ENCODE data around the gene LYSMD1. TPM values are rescaled to one million over a fixed set of nuclear protein-coding genes. Genes with fewer than 3 reads are reported as not detected.

The LYSMD1 gene
- total RNA-seq, 4 donors from 2014 or later, result 4.6 to 8.8 (median 5.9) TPM

- WGBS, 2 donors, result 25 to 34% methylated on average over 11 to 13 of the region's 39 CpGs
- H3K4me1 ChIP-seq, result peaks cover 0 to 27% (median 16%) of the 10 kb centered on the region in 3 donors
- H3K27me3 ChIP-seq, result no peaks in the 10 kb centered on the region
- H3K27ac ChIP-seq, result peak overlapping the region in 3 of 4 donors; percentile 43 to 74 (median 71)
- peak overlapping the region; percentile 30 to 61 (median 49) for H3K4me3 ChIP-seq
- TF ChIP-seq, protein P1, sequence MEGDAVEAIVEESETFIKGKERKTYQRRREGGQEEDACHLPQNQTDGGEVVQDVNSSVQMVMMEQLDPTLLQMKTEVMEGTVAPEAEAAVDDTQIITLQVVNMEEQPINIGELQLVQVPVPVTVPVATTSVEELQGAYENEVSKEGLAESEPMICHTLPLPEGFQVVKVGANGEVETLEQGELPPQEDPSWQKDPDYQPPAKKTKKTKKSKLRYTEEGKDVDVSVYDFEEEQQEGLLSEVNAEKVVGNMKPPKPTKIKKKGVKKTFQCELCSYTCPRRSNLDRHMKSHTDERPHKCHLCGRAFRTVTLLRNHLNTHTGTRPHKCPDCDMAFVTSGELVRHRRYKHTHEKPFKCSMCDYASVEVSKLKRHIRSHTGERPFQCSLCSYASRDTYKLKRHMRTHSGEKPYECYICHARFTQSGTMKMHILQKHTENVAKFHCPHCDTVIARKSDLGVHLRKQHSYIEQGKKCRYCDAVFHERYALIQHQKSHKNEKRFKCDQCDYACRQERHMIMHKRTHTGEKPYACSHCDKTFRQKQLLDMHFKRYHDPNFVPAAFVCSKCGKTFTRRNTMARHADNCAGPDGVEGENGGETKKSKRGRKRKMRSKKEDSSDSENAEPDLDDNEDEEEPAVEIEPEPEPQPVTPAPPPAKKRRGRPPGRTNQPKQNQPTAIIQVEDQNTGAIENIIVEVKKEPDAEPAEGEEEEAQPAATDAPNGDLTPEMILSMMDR (IDR thresholded peaks at IDR 0.05), result no peak
- no peak for TF ChIP-seq POLR2A (IDR thresholded peaks at IDR 0.05)
- H3K9me3 ChIP-seq, result no peaks in the 10 kb centered on the region
- intact Hi-C loops (cut with DNase I), result loop anchor here (10.0 kb wide), 1 partner anchor 107 kb away; no protein-coding TSS in a partner anchor
- peaks cover 0 to 15% (median 0%) of the 10 kb centered on the region in 3 donors for H3K36me3 ChIP-seq
- DNase-seq, result no peak
Measured at GRCh38 chr1:151131701-151132334, 33.9 kb downstream of the LYSMD1 start.

DNA sequence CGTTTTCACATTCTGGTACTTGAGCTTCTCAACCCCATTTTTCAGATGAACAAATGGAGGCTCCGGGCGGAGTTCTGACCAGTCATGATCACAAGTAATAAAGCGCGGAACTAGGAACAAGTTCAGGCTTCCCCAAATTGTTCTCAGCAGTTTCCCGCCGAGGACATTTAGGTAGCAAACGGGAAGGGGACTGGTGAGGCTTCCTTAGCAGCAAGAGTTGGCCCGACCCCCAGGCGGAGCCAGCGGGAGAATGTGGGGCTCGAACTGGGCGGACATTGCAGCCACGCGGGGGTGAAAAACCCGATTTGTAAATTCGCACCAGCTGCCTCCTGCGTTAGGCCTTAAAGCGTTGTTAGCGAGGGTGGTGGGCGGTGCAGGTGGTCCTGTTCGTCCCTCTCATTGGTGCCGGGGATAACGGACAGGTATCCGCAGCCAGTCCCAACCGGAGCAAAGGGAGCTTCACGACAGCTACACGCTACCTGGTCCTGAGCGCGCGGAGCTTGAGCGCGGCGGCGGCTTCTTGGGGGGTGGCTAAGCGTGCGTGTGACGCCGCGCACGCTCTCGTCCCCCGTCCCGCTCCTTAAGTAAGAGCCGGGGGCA is 34.6 kb downstream of the LYSMD1 start:
- Histone ChIP-seq H3K9me3 (no peaks in the 10 kb centered on the region), H3K4me3 (peak overlapping the region; percentile 30 to 61 (median 49)), H3K4me1 (peaks cover 0 to 27% (median 16%) of the 10 kb centered on the region in 3 donors), H3K27me3 (no peaks in the 10 kb centered on the region), H3K36me3 (peaks cover 0 to 8% (median 0%) of the 10 kb centered on the region in 3 donors), H3K27ac (peak overlapping the region; percentile 43 to 74 (median 64))
- WGBS, 2 donors, result 10 to 22% methylated on average over 25 to 35 of the region's 45 CpGs
- peak; percentile 39 for DNase-seq
- TF ChIP-seq POLR2A (IDR thresholded peaks at IDR 0.05), result peak in 2 of 4 donors; percentile 11 to 18
- TF ChIP-seq, protein P1 (IDR thresholded peaks at IDR 0.05), result no peak
- intact Hi-C loops (cut with DNase I), result loop anchor here (10.0 kb wide), 1 partner anchor 106 kb away; no protein-coding TSS in a partner anchor

GRCh38 chr1:151128800-151129199 is 36.9 kb downstream of the LYSMD1 start:
- no peak for DNase-seq
- Histone ChIP-seq H3K9me3 (no peaks in the 10 kb centered on the region), H3K4me3 (no peak overlapping the region), H3K27me3 (no peaks in the 10 kb centered on the region), H3K4me1 (peaks cover 0 to 27% (median 16%) of the 10 kb centered on the region in 3 donors), H3K36me3 (peaks cover 0 to 15% (median 0%) of the 10 kb centered on the region in 3 donors), H3K27ac (no peak overlapping the region)
- WGBS, 2 donors, result 84 to 94% methylated on average over 6 of the region's 6 CpGs
- intact Hi-C loops (cut with DNase I), result no loop called here
- TF ChIP-seq, protein P1 (IDR thresholded peaks at IDR 0.05), result no peak
- no peak for TF ChIP-seq POLR2A (IDR thresholded peaks at IDR 0.05)

DNA sequence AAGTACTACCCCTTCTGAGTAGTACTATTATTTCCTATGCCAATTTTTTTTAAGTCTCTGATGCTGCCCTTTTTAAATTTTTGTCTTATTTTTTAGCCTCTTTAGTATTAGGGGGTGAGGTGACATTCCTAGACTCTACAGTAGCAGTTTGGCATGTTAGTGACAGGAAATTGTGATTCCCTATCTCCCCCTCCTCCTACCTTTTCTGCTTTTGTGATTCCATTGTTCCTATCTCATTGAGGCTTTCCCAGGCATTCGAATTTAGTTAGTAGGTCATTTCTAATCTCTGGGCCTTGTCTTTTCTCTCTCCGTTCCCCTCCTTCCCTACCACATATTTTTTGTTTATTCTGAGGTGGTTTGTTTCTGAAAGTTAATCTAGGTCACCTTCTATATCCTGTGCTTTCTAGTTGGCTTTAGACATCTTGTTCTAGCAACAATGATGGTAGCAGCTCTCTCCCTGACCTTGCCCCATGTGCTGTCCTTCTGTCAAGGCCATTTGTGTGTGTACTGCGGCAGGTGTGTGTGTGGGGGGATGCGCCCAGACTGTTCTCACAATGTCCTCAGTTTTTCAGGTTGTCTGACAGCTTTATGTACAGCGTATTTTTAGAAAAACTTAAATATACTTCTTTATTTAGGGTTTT is 40.8 kb downstream of the LYSMD1 start:
- Histone ChIP-seq H3K27me3 (no peaks in the 10 kb centered on the region), H3K27ac (no peak overlapping the region), H3K4me1 (no peaks in the 10 kb centered on the region), H3K36me3 (peaks cover 0 to 53% (median 0%) of the 10 kb centered on the region in 3 donors), H3K9me3 (no peaks in the 10 kb centered on the region), H3K4me3 (no peak overlapping the region)
- intact Hi-C loops (cut with DNase I), result no loop called here
- 78 to 79% methylated on average over 5 of the region's 5 CpGs for WGBS, 2 donors
- no peak for TF ChIP-seq POLR2A (IDR thresholded peaks at IDR 0.05)
- TF ChIP-seq, protein P1 (IDR thresholded peaks at IDR 0.05), result no peak
- no peak for DNase-seq

GRCh38 chr1:151113877-151114276 is 51.8 kb downstream of the LYSMD1 start:
- intact Hi-C loops (cut with DNase I), result no loop called here
- Histone ChIP-seq H3K27me3 (no peaks in the 10 kb centered on the region), H3K4me3 (no peak overlapping the region), H3K27ac (no peak overlapping the region), H3K4me1 (no peaks in the 10 kb centered on the region), H3K9me3 (no peaks in the 10 kb centered on the region), H3K36me3 (peaks cover 0 to 88% (median 0%) of the 10 kb centered on the region in 3 donors)
- DNase-seq, result no peak
- WGBS, 2 donors, result 89 to 90% methylated on average over 5 of the region's 5 CpGs
- TF ChIP-seq, protein P1 (IDR thresholded peaks at IDR 0.05), result no peak
- no peak for TF ChIP-seq POLR2A (IDR thresholded peaks at IDR 0.05)
